GM13976 (cell line): Measurements from ENCODE around the gene PRR35.

Experiments used
- DNase-seq: peaks from one replicate; pipeline ENCODE4 v3.0.0; 2012; ENCODE audit warnings: low spot score
- CTCF ChIP-seq: IDR thresholded peaks from 2 replicates; pipeline ENCODE4 v1.5.1; 2012; ENCODE audit warnings: borderline replicate concordance, mild to moderate bottlenecking; ENCODE audit not compliant: insufficient read depth; ENCODE audit errors: extremely low read depth, missing control alignments, control extremely low read depth
- in situ Hi-C: fragments of 300-500 bp; cut with MboI; formaldehyde crosslinking; loops from one replicate; pipeline ENCODE4 v1.12.0; 2022; ENCODE audit warnings: low sequenced_read_pairs, mixed read lengths, inconsistent platforms; ENCODE audit not compliant: unreplicated experiment

Gene PRR35

GRCh38 chr16:533391-534123, 26.6 kb upstream of the PRR35 start:
- DNase-seq = no peak
- no peak for TF ChIP-seq CTCF
- in situ Hi-C loops = no loop called here

- no peak for DNase-seq
- TF ChIP-seq CTCF = no peak
- in situ Hi-C loops = no loop called here
Observed at GRCh38 chr16:534135-534534, 26.1 kb upstream of the PRR35 start.

- in situ Hi-C loops = no loop called here
- no peak for DNase-seq
- TF ChIP-seq CTCF = no peak
Observed at GRCh38 chr16:534856-535445, 25.2 kb upstream of the PRR35 start.

- no peak for TF ChIP-seq CTCF
- in situ Hi-C loops = no loop called here
- no peak for DNase-seq
Observed at GRCh38 chr16:535446-536405, 24.5 kb upstream of the PRR35 start.

- in situ Hi-C loops = no loop called here
- no peak for DNase-seq
- no peak for TF ChIP-seq CTCF
Observed at GRCh38 chr16:536746-537145, 23.4 kb upstream of the PRR35 start.
